Large intestine (tissue), 3 donors: ENCODE data around the gene GATAD2B. TPM values are rescaled to one million over a fixed set of nuclear protein-coding genes. Genes with fewer than 3 reads are reported as not detected.
"Not testable (repeated sequence)": the region's sequence is repeated elsewhere in the genome, so short reads cannot be mapped to it uniquely, and the experiment has no call there.

Experiments used
- DNase-seq, 2 donors: peaks; one replicate each; pipeline versions ENCODE4 v3.0.0 to v3.0.0-alpha.2; 2013
- H3K27ac ChIP-seq: one replicate; pipeline ENCODE4 v1.5.1; 2013; ENCODE audit warnings: low read length
- H3K27me3 ChIP-seq: 2 replicates; pipeline ENCODE4 v1.6.1; 2013; ENCODE audit warnings: low read length; ENCODE audit not compliant: control insufficient read depth, insufficient read depth
- H3K36me3 ChIP-seq: 2 replicates; pipeline ENCODE4 v1.6.1; 2013; ENCODE audit warnings: low read length; ENCODE audit not compliant: control insufficient read depth, insufficient read depth
- H3K4me1 ChIP-seq: one replicate; pipeline ENCODE4 v1.6.1; 2013; ENCODE audit warnings: low read length; ENCODE audit not compliant: control insufficient read depth, insufficient read depth
- H3K4me3 ChIP-seq: one replicate; pipeline ENCODE4 v1.5.1; 2013; ENCODE audit warnings: low read length
- H3K9me3 ChIP-seq: one replicate; pipeline ENCODE4 v1.6.1; 2013; ENCODE audit warnings: mild to moderate bottlenecking, low read depth, low read length, moderate library complexity; ENCODE audit not compliant: control insufficient read depth
- WGBS: methylation state at CpG from one replicate; pipeline ENCODE4 v1.1.5; 2013; ENCODE audit warnings: low lambda C conversion rate; ENCODE audit not compliant: insufficient coverage; 5-methylcytosine and 5-hydroxymethylcytosine counted together
- polyA plus RNA-seq: library from polyadenylated mRNA; unstranded; fragments of 120-200 nt; gene quantifications from one replicate; pipeline ENCODE4 v1.2.1, GENCODE V29; 2013

Gene GATAD2B
- polyA plus RNA-seq, 1 donor, result 13.5 TPM

GRCh38 chr1:153916297-153916696, 6.5 kb downstream of the GATAD2B start:
- H3K27me3 ChIP-seq, result no peaks in the 10 kb centered on the region
- H3K4me1 ChIP-seq, result peaks cover 7% of the 10 kb centered on the region
- no peaks in the 10 kb centered on the region for H3K9me3 ChIP-seq
- H3K27ac ChIP-seq, result no peak overlapping the region
- DNase-seq, result no peak
- WGBS, result 100% methylated on average over 3 of the region's 4 CpGs
- H3K36me3 ChIP-seq, result peaks cover 11% of the 10 kb centered on the region
- no peak overlapping the region for H3K4me3 ChIP-seq

DNA sequence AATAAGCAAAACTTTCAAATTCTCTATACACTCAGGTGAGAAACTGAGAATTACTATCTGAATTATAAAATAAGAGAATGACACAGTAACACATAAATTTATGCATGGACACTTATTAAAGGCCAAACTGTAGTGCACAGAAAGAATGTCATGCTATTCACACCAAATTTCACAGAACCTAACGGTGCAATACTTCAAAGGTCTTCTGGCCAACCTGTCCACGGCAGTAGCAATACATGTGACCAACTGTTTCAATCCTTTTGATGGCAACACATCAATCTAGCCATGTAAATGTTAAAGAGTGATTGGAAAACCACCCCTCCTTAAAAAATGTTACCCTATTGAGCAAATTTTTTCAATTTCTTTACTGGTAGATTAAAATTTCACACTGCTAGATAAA, 10.4 kb downstream of the GATAD2B start:
- DNase-seq, result no peak
- no CpG with 5 or more reads among the region's 2 CpGs for WGBS
- no peak overlapping the region for H3K4me3 ChIP-seq
- no peaks in the 10 kb centered on the region for H3K9me3 ChIP-seq
- H3K36me3 ChIP-seq, result peaks cover 10% of the 10 kb centered on the region
- no peaks in the 10 kb centered on the region for H3K4me1 ChIP-seq
- no peaks in the 10 kb centered on the region for H3K27me3 ChIP-seq
- H3K27ac ChIP-seq, result no peak overlapping the region

DNA sequence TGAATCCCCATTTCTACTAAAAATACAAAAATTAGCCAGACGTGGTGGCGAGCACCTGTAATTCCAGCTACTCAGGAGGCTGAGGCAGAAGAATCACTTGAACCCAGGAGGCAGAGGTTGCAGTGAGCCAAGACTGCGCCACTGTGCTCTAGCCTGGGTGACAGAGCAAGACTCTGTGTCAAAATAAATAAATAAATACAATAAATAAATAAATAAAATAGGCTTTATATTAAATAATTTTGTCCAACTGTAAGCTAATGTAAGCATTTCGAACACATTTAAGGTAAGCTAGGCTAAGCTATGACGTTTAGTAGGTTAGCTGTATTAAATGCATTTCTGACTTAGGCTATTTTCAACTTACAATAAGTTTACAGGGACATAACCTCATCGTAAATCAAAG, 12.2 kb downstream of the GATAD2B start:
- DNase-seq, H3K27me3 ChIP-seq, H3K27ac ChIP-seq, H3K36me3 ChIP-seq, H3K4me1 ChIP-seq, H3K9me3 ChIP-seq, H3K4me3 ChIP-seq: not testable (repeated sequence)
- WGBS, result 88% methylated on average over 4 of the region's 6 CpGs

- no peak overlapping the region for H3K27ac ChIP-seq
- H3K36me3 ChIP-seq, result peaks cover 10% of the 10 kb centered on the region
- H3K9me3 ChIP-seq, result no peaks in the 10 kb centered on the region
- H3K4me1 ChIP-seq, result no peaks in the 10 kb centered on the region
- 100% methylated on average over 1 of the region's 6 CpGs for WGBS
- no peak for DNase-seq
- no peak overlapping the region for H3K4me3 ChIP-seq
- no peaks in the 10 kb centered on the region for H3K27me3 ChIP-seq
Observed at GRCh38 chr1:153908071-153908470, 14.7 kb downstream of the GATAD2B start.

DNA sequence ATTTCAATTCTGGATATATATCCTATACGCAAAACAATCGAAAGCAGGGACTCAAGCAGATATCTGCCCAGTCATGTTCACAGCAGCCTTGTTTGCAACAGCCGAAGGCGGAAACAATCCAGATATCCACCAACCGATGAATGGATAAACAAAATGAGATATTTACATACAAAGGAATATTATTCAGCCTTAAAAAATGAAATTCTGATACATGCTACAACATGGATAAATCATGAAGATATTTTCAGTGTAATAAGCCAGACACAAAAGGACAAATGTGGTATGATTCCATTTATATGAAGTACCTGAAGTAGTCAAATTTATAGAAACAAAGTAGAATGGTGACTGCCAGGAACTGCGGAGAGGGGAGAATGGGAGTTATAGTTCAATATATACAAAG, 15.6 kb downstream of the GATAD2B start:
- H3K27me3 ChIP-seq, result no peaks in the 10 kb centered on the region
- H3K9me3 ChIP-seq, result no peaks in the 10 kb centered on the region
- H3K4me1 ChIP-seq, result no peaks in the 10 kb centered on the region
- H3K4me3 ChIP-seq, result no peak overlapping the region
- no CpG with 5 or more reads among the region's 6 CpGs for WGBS
- no peak for DNase-seq
- peaks cover 12% of the 10 kb centered on the region for H3K36me3 ChIP-seq
- no peak overlapping the region for H3K27ac ChIP-seq

DNA sequence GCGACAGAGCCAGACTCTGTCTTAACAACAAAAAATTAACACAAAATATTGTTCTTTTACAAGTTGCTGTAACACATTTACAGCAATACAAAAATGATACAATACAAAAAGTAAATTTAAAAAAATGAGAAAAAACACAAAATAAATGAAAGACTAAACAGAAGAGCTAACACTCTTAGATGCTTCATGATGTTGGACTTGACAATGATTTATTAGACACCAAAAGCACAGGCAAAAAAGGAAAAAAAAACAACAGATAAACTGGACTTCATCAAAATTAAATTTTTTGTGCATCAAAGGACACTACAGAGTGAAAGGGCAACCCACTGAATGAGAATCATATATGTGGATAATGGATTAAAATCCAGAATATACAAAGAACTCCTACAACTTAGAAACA, 16.4 kb downstream of the GATAD2B start:
- Histone ChIP-seq H3K27me3 (no peaks in the 10 kb centered on the region), H3K27ac (no peak overlapping the region), H3K4me1 (no peaks in the 10 kb centered on the region), H3K36me3 (peaks cover 12% of the 10 kb centered on the region), H3K4me3 (no peak overlapping the region), H3K9me3 (no peaks in the 10 kb centered on the region)
- DNase-seq, result no peak
- WGBS, result no CpG with 5 or more reads among the region's 1 CpG

GRCh38 chr1:153905908-153906307, 16.9 kb downstream of the GATAD2B start:
- H3K4me1 ChIP-seq, H3K9me3 ChIP-seq, H3K27me3 ChIP-seq, DNase-seq, H3K27ac ChIP-seq, H3K4me3 ChIP-seq: not testable (repeated sequence)
- no CpG with 5 or more reads among the region's 8 CpGs for WGBS
- peaks cover 12% of the 10 kb centered on the region for H3K36me3 ChIP-seq

- no peaks in the 10 kb centered on the region for H3K4me1 ChIP-seq
- no peak overlapping the region for H3K4me3 ChIP-seq
- DNase-seq, result no peak
- no peaks in the 10 kb centered on the region for H3K27me3 ChIP-seq
- WGBS, result no CpG with 5 or more reads among the region's 14 CpGs
- no peak overlapping the region for H3K27ac ChIP-seq
- no peaks in the 10 kb centered on the region for H3K9me3 ChIP-seq
- peaks cover 20% of the 10 kb centered on the region for H3K36me3 ChIP-seq
Observed at GRCh38 chr1:153903841-153904455, 18.8 kb downstream of the GATAD2B start.

DNA sequence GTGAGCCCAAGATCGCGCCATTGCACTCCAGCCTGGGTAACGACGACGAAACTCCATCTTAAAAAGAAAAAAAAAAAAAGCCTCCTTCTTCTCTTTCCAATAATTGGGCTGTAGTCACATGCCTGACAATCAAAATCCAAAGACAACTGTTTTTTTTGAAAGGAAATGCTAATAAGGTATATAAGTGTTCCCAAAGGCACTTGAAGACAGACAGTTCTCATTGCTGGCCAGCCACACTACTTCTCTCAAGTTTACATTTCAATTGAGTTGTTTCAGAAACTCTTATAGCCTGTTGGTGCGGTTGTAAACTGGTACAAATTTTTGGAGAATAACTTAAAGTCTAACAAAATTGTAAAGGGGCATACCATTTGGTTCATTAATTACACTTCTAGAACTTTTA, 23.3 kb downstream of the GATAD2B start:
- Histone ChIP-seq H3K27me3 (no peaks in the 10 kb centered on the region), H3K9me3 (no peaks in the 10 kb centered on the region), H3K4me3 (no peak overlapping the region), H3K27ac (no peak overlapping the region), H3K4me1 (no peaks in the 10 kb centered on the region), H3K36me3 (peaks cover 18% of the 10 kb centered on the region)
- DNase-seq, result no peak
- WGBS, result no CpG with 5 or more reads among the region's 6 CpGs

- H3K36me3 ChIP-seq, result peaks cover 11% of the 10 kb centered on the region
- not testable (repeated sequence) for H3K27me3 ChIP-seq, H3K4me3 ChIP-seq, H3K4me1 ChIP-seq, H3K9me3 ChIP-seq, DNase-seq, H3K27ac ChIP-seq
- WGBS, result no CpG with 5 or more reads among the region's 1 CpG
Observed at GRCh38 chr1:153895866-153896265, 26.9 kb downstream of the GATAD2B start.

DNA sequence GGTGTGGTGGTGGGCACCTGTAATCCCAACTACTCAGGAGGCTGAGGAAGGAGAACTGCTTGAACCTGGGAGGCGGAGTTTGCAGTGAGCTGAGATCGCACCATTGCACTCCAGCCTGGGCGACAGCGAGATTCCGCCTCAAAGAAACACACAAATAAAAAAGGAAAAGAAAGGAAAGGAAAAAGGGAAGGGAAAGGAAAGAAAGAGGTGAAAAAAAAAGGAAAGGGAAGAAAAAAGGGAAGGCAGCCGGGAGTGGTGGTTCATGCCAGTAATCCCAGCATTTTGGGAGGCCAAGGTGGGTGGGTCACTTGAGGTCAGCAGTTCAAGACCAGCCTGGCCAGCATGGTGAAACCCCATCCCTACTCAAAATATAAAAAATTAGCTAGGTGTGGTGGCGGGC, 31.7 kb downstream of the GATAD2B start:
- not testable (repeated sequence) for H3K9me3 ChIP-seq, H3K4me1 ChIP-seq, H3K27me3 ChIP-seq, H3K27ac ChIP-seq, H3K36me3 ChIP-seq, DNase-seq, H3K4me3 ChIP-seq
- 100% methylated on average over 5 of the region's 7 CpGs for WGBS
